ENCODE data around the gene PCBP4. TPM values are rescaled to one million over a fixed set of nuclear protein-coding genes. Genes with fewer than 3 reads are reported as not detected.

PCBP4 gene
- total RNA-seq, 1 donor from 2014 or later: 23.5 TPM

DNA sequence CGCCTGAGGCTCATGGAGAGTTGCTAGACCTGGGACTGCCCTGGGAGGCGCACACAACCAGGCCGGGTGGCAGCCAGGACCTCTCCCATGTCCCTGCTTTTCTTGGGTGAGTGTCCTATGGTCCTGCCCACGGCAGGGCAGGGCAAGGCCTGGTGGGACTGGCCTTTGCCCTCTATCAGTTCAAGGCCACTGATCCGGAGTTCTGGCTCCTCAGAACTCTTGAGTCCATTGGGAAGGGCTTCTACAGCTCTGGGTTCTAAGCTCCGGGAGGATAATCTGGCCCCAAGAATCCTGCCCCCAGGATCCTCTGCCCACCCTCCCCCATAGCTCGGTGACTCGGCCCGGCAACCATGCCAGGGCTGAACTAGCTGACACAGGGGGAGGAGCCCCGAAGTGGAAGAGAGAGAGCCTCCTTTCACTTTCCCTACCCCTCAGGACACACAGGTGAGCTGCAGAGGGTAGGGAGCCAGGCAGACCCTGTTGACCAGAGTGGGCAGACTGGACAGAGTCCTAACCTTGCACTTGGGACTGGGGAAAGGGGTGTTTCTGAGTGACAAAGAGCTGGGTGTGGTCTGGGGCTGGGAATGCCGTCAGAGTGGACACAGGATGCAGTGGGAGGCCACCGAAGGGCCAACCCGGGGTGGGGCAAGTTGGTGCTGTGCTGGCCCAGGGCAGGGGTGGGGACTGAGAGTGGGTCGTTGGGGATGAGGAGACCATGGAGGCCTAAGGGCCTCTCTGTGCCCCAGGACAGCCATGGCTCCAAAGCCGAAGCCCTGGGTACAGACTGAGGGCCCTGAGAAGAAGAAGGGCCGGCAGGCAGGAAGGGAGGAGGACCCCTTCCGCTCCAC is 24.4 kb downstream of the PCBP4 start:
- intact Hi-C loops (cut with micrococcal nuclease): loop anchor here (1.0 to 10.0 kb wide), 10 partner anchors 31 to 1328 kb away; partner anchors contain the start of genes ABHD14B, ACY1, CISH and MAPKAPK3

DNA sequence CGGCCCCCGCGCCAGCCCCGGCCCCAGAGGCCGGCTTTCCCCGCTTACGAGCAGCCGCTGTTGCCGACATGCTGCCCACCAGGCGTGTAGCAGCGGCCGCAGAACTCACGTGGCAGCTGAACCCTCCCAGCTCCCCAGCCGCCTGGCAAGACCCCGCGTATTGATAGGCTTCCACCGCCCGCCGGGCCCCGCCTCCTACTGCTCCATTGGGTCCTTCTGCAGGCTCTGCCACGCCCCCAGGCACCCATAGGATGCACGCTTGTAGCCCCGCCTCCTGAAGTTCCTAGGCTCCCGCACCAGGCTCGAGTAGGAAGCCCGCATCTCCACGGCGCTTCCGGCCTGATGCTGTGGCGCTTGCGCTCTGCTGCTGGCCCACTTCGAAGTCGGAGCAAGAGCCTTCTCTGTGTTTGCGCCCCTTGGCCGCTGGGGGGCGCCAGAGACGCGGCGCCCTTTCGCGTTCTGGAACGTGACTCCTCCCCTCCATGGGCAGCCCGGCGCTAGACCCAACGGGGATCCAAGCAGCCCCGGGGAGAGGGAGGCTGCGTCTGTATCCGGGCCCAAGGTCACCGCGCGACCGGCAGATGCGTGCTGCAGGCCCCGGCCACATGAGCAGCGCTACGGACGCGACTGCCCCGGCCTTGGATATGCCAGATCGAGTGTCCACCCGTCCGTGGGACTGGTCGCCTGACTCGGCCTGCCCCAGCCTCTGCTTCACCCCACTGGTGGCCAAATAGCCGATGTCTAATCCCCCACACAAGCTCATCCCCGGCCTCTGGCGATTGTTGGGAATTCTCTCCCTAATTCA is 25.3 kb downstream of the PCBP4 start, which contains the start of the genes PARP3 and RRP9:
PARP3 (plus strand) TSS at position 566 of the 805 bp plus-strand sequence. CDS start 993 bp downstream, outside the sequence.
RRP9 (minus strand) TSS at position 107 of the 805 bp plus-strand sequence; CDS start at position 70, 37 bp downstream.
- intact Hi-C loops (cut with micrococcal nuclease): loop anchor here (1.0 to 10.0 kb wide), 11 partner anchors 32 to 1327 kb away; partner anchors contain the start of genes ABHD14B, ACY1, ALAS1 and CISH

DNA sequence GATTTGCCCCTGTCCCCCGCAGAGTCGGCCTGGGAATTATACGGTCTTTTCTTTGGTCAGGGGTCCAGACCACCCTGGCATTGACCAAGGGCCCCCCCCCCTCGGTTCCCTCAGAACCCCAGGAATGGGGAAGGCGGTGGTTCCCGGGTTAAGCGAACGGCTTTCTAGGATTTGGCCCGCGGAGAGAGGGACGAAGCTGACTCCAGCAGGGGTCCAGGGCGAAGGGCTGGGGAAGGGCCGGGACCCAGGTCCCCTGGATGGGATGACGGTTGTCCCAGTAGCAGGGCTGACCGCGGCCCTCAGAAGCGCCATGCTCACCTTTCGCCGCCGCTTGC is 25.8 kb downstream of the PCBP4 start:
- intact Hi-C loops (cut with micrococcal nuclease): loop anchor here (1.0 to 10.0 kb wide), 3 partner anchors 257 to 1327 kb away; partner anchors contain the start of genes ALAS1, CISH and MAPKAPK3

DNA sequence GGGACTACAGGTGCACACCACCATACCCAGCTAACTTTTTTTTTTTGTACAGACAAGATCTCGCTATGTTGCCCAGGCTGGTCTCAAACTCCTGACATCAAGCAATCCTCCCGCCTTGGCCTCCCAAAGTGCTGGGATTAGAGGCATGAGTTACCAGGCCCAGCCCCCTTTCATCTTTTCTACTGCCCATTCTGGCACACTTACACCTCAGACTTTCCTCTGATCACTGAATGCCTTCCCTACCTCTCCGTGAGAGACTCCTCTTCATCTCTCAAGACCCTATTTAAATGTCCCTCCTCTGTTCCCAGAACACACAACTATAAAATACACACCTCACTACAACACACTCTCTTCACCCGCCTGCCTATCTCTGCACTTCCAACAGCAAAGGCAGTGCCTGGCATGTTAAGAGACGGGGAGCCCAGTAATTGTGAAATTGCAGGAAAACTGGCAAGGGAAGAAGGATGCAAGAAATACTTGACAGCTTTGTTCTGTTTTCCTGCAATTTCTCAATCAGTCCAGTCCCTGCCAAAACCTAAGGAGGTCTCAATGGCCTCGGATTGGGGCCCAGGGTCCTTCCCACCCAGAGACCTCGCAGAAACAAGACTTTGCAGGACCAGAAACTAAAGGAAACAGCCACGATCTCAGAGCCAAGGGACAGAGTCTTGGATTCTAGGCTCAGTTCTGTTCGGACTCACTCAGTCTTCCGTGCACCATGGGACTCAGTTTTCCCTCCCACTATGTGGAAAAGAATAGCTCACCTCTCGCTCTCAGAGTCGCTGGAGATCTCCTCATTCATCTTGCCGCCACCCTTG is 26.4 kb downstream of the PCBP4 start:
- intact Hi-C loops (cut with micrococcal nuclease): loop anchor here (1.0 to 10.0 kb wide), 3 partner anchors 256 to 1326 kb away; partner anchors contain the start of genes ALAS1, CISH and MAPKAPK3

DNA sequence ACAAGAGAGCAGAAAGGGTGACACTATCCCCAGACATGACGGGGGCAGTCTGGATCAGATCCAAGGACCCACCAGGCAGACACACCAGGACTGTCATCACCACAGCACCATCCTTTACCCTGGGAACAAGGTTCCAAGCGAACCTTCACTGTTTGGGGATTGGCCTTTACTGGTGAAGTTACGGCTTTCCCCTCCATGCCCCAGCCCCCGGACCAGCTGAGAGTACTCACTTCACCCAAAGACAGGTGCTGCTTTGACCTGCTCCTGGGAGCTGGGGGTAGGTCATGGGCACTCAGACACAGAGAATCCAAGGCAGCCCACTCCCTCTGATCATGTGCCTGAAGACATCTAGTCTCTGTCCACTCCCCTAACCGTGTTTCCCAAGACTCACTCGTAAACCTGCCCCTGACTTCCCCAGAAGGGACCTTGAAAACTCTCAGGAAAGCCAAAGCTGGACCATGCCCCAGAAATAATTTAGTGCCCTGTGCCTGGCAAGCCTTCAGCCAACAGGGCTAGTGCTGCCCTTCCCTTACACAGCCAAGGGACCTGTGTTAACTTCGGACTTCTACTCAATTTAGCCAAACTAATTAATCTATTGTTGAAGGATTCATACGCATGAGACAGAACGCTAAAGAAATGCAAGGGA is 28.4 kb downstream of the PCBP4 start:
- intact Hi-C loops (cut with micrococcal nuclease): no loop called here

DNA sequence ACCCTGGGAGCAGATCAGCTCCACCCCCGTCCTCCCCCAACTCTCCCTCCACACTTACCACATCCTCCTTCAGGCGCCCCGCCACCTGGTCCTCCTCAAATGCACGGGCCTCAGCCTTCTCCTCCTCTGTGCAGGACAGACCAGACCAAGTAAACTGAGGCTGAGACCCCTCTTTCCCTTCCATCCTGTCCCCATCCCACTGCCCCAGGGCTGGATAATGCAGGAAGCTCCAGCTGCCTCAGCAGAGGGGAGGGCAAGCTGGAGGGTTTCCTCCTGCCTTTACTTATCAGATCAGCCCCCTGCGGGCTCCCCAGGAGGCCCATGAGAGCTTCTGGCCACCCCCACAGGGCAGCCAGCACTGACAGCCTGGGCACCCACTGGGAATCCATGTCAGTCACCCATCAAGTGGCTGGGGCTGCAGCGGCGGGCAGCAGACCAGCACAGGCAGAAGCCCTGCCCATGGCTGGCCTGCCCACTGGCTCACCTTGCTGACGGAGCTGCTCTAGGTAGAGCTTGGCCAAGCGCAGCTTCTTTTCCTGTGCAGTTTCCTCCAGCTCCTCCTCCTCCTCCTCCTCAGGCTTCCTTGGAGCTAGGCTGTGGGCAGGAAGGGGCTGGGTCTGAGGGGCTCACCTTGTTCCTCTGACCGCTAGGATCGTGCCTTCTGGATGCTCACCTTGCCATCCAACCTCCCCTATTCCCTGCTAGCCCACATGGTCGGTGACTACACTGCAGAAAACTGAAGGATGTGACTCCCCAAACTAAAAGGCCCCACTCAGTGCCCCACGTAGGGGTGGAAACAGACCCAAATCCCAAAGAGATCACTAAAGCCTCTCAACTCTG is 29.4 kb downstream of the PCBP4 start:
- intact Hi-C loops (cut with micrococcal nuclease): no loop called here

DNA sequence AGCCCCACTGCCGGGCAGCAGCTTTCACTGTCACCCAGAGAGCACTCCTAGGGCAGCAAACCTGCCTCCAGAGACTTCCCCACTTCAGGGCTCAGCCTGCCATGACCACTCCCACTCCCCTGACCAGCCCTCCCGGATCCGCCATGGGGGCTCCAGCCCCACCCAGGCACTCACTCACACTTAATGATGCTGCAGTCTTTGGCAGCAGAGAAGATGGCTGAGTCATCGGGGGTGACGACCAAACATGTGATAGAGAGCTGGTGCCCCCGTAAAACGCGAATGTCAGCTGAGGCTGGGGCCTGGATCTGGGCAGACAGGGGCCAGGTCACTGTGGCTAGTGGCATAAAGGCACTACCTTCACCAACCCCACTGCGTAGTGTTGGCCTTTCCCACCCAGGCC is 30.2 kb downstream of the PCBP4 start:
- intact Hi-C loops (cut with micrococcal nuclease): no loop called here

DNA sequence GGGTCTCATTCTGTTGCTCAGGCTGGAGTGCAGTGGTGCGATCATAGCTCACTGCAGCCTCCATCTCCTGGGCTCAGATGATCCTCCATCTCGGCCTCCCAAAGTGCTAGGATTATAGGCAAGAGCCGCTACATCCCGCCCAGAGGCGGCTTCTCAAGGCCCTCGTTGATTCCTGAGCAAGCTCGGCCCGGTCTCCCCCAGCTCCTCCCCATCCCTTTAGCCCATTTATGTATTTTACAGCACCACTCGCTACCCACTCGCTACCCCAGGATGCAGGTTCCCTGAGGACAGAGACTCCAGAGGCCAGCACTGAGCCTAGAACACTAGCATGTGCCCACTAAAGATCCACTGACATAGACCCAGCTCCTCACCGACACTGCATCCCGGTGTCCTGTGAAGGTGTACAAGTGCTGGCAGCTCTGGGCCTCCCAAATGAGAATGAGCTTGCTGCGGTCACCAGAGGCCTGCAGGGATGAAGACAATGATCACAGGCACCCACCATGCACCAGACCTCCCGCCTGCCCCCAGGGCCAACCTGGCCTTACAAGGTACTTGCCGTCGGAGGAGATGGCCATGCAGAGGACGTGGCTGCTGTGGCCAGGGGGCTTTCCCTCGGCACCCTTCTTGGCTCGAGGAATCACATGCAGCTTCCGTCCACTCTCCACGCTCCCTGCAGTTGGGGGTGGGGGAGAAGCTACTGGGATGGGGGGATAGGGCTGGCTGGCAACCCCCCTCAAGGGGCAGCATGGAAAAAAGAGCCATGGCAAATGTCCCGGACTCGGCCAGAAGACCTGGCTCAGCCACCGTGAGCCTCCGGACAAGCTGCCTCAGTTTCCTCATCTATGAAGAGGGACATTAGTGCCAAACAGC is 31.1 kb downstream of the PCBP4 start:
- intact Hi-C loops (cut with micrococcal nuclease): no loop called here

DNA sequence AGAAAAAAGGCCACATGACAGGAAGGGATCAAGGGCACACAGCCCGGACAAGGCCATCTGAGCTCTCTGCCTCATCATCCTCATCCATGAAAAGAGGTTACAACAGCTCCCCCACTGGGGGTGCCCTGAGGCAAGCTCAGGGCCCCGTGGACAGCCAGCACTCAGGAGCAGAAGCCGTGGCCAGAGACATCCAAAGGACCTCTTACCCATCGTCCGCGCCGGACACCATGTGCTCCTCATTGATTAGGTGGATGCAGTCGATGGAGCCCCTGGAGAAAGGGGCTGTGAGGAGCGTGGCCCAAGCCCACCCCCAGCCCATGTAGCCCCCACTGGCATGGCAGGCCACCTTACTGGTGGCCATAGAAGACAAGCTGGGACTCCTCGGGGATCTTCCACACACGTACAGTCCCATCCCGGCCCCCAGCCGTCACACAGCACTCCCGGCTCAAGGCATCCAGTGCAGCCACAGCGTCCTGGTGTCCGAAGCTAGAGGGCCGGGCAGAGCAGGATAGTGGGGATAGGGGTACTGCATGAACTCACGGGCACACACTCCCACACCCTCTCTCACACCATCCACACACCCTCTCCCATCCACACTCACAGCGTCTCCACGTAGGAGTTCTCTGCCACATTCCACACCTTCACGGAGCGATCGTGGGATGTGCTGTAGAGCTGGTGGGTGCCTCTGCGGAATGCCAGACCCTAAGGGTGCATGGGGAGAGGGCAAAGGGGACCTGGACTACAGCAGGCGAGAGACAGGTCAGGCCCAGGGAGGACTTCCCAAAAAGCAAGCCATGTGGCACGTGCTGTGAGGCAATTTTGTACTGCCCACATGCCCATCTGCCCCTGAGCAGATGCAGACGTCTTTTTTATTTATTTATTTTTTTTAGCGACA is 32.0 kb downstream of the PCBP4 start:
- intact Hi-C loops (cut with micrococcal nuclease): no loop called here

DNA sequence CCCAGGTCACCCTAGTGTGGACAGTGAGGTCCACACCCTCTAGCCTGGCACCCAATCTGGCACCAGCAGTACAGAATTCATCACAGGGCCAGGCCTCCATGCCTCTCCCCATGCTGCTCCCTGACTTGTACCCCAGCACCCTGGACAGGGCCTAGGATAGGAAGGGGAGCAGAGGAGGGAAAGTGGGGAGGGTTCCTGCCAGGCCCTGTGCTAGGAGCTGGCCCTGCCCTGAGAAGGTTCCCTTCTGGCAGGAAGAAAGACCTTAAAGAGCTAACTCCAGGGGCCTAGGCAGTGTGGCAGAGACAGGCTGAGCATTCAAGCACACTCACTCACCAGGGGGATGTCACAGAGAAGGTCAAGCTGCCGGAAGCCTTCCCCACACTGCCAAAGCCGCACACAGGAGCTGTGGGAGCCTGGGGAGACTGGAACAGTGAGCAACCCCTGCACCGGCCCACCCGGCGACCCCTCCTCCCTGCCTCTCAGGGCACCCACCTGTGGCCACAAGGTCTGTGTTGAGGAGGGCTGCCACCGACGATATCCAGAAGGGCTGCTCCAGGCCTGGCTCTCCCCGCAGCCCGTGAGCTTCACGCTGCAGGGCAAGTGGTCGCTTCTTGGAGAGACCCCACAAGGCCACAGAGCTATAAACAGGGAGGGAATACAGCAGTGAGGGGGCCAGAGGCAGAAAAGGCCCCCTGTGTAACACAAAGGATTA is 33.0 kb downstream of the PCBP4 start:
- intact Hi-C loops (cut with micrococcal nuclease): no loop called here

DNA sequence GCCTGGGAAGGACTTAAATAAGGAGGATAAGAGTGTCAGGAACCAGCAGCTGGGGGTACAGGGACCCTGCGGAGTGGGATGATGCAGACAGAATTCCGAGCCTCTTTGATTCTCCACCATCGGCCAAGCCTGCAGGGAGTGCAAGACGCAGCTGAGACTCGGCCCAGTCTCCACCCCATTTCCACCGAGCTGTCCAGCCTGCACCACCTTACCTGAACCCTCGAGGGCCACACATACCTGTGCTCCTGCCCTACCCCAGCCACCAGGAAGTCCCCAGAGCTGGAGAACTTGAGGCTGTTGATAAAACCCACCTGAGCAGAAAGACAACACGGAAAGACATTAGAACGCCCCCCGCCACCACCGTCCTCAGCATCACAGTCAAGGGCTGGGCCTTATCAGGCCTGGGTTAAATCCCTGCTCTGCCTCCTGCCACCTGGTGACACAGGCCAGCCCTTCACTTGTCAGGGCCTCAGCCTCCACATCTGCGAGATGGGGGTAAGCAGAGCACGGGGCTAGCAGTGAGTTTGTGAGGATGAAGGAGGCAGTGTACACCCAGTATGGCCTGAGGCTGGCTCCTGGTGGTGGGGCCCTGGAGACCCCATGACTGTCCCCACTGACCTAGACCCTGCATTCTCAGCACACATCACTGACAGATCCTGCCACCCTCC is 33.6 kb downstream of the PCBP4 start:
- intact Hi-C loops (cut with micrococcal nuclease): no loop called here

DNA sequence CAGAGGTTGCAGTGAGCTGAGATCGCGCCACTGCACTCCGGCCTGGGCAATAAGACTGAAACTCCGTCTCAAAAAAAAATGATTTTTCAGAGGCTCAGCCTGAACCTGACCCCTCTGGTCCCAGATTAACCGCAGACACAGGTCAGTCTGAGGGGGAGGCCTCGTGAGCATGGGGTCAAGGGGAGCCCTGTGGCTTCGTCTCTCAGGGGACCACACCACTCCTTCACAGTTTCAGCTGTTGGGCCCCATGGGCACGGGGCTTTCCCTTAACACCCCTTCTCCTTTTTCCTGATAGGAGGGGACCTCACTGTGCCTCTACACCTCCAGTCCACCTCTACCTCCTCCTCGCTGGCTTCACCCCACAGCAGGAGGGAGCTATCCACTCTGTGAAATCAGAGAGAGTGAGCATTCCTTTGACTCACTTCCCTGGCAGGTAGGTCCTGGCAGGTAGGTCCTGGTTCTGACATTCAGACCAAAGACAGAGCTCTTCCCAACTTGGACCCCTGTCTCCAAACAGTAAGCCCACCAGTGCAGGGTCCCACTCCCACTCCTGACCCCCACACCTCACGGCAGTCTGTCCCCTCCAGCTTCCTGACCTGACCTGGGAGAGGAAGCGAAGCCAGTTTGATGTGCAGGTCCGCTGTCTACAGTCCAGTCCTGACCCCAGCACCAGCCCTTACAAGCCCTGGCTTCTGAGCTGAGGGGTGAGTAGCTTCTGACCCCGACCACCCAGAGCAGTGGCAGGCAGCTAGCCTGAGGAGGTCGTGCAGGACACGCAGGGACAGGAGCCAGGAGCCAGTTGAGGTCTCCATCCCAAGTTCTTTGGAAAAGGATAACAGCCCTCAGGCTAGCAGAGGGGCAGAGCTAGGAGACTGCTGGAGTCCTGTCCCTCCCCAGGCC is 34.5 kb downstream of the PCBP4 start:
- intact Hi-C loops (cut with micrococcal nuclease): no loop called here

DNA sequence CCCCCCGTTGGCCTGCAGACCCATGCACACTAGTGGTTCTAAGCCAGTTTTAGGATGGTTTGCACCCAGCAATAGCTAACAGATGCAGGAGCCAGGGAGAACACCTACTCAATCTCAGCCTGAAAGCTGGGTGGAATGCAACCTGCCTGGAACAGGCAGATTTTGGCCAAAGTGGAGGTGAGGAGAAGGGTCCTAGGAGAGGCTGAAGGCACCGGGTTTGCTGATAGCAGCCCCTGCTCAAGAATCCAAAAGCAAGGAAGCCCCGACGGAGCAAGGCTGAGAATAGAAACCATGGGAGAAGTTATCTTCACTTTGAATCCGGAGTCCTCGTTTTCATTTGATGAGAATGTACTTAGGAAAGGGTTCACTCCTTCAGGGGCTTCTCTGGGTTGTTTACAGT is 35.5 kb downstream of the PCBP4 start:
- intact Hi-C loops (cut with micrococcal nuclease): no loop called here

DNA sequence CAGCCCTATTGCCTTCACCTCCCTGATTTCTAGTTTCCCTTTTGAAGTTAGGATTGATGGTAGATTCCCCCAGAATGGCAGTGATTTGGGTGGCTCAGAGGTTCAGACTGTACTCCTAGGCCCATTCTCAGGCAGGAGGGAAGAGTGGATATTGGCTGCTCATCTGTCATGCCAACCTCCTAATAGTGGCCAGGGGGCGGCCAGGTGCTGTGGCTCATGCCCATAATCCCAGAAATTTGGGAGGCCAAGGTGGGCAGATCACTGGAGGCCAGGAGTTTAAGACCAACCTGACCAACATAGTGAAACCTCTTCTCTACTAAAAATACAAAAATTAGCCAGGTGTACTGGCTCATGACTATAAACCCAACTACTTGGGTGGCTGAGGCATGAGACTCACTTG is 36.8 kb downstream of the PCBP4 start:
- intact Hi-C loops (cut with micrococcal nuclease): no loop called here

DNA sequence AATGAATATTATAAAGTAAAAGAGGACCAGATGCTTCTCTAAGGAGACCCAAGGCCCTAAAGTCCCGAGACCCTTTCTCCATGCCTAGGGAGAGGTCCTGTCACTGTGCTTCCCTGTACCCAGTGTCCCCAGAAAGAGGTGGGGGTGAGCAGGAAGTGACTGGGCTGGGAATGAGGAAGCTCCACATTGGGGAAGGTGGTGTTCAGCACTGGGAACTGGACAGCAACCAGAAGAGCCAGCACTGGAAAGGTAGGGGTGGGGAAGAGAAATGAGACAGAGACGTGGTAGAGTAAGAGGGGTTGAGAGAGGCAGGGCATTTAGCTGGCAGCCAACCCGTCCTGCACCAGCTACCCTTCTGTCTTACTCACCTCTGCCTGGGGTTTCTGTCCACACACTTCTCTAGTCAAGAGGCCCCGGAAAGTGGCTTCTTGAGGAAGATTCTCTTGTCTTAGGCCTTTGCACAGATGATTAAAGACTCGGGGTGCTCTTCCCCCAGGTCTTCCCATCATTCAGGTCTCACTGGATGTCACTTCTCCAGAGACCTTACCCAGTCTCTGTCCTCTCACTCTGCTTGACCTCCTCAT is 37.7 kb downstream of the PCBP4 start:
- intact Hi-C loops (cut with micrococcal nuclease): no loop called here

All from T-helper 2 cell treated with Interferon-gamma antibody and Interleukin-4, amounts not matched to agents 100 ng/mL and 5 ng/mL, for 36 hours (primary cell).